ENCODE results near the gene ZP4. TPM values are rescaled to one million over a fixed set of nuclear protein-coding genes. Genes with fewer than 3 reads are reported as not detected.

Gene ZP4
- total and polyA plus RNA-seq, 2 of the 8 experiments (the other 6 are each of a cell fraction or from before 2014, with no cell fraction given): not detected

GRCh38 chr1:237913345-237913744, 22.6 kb upstream of the ZP4 start:
- H2BK20ac ChIP-seq (ENCODE audit: low read length): no peak overlapping the region
- H3K14ac ChIP-seq (ENCODE audit: insufficient read length): no peak overlapping the region
- DNase-seq (ENCODE audit: low read depth in 1 of 2, low spot score in 2 of 2) (no peak), FAIRE-seq (no peak)
- H3K4ac ChIP-seq (replicated peaks; ENCODE audit: insufficient read length, low read depth, low read length): no peak overlapping the region
- no peaks in the 10 kb centered on the region; a peak in 1 of 8 replicates for H3K36me3 ChIP-seq (ENCODE audit: control insufficient read depth in 2 of 4, insufficient read depth in 4 of 4, low read length in 3 of 4)
- H3K79me2 ChIP-seq (ENCODE audit: control insufficient read depth in 1 of 2, insufficient read depth in 2 of 2, low read length in 2 of 2): no peaks in the 10 kb centered on the region
- ChIA-PET CTCF (ENCODE audit: partially characterized antibody) (interaction anchor here (1.6 kb wide), 1 partner anchor 12 kb away, joined by 4 read pairs; no protein-coding TSS in a partner anchor), POLR2A (ENCODE audit: partially characterized antibody) (no interaction called here)
- no peak overlapping the region for H3K23ac ChIP-seq (ENCODE audit: insufficient read length)
- H2BK12ac ChIP-seq (ENCODE audit: low read depth, low read length): no peak overlapping the region
- 98% methylated on average over 2 of the region's 2 CpGs; no CpG with 5 or more reads in 1 of the 2 experiments for WGBS, 2 experiments (ENCODE audit: extremely low coverage in 1 of 2, insufficient coverage in 1 of 2, insufficient read length in 1 of 2, insufficient replicate concordance in 2 of 2, low coverage in 1 of 2, low lambda C conversion rate in 2 of 2, missing lambda C conversion rate in 1 of 2)
- H3K18ac ChIP-seq (ENCODE audit: extremely low read depth, low read length): no peak overlapping the region
- no peak overlapping the region for H3K4me2 ChIP-seq (ENCODE audit: insufficient read depth in 1 of 2, low read depth in 2 of 2, low read length in 2 of 2)
- H3K9me3 ChIP-seq (ENCODE audit: insufficient read depth in 2 of 2, low read depth in 1 of 2, low read length in 1 of 2): peaks cover 10 to 16% of the 10 kb centered on the region in 2 experiments; a peak in 3 of 4 replicates
- H3K4me3 ChIP-seq (ENCODE audit: extremely low read depth in 1 of 4, insufficient read depth in 2 of 4, low read depth in 3 of 4, low read length in 4 of 4): no peak overlapping the region
- H3K23me2 ChIP-seq (ENCODE audit: low read depth, low read length): no peaks in the 10 kb centered on the region
- TF ChIP-seq RAD21 (IDR thresholded peaks at IDR 0.05 in 1 of 2, conservative IDR thresholded peaks at IDR 0.05 in 1 of 2; ENCODE audit: low read depth in 2 of 2, low read length in 2 of 2) (no peak), CTBP2 (IDR thresholded peaks at IDR 0.05; ENCODE audit: borderline replicate concordance, insufficient read depth, insufficient read length, low read length) (no peak), JUND (IDR thresholded peaks at IDR 0.05; ENCODE audit: low read length) (no peak), NRF1 (IDR thresholded peaks at IDR 0.05; ENCODE audit: low read depth, low read length) (no peak), POU5F1 (IDR thresholded peaks at IDR 0.05; ENCODE audit: low read depth, low read length) (no peak), CBX5 (IDR thresholded peaks at IDR 0.05; ENCODE audit: low read depth, low read length) (no peak), KDM1A (IDR thresholded peaks at IDR 0.05; ENCODE audit: borderline replicate concordance, low read length) (no peak), POLR2AphosphoS5 (IDR thresholded peaks at IDR 0.05; ENCODE audit: low read depth, low read length) (no peak), HDAC6 (IDR thresholded peaks at IDR 0.05; ENCODE audit: low read depth, low read length) (no peak), BACH1 (IDR thresholded peaks at IDR 0.05; ENCODE audit: low read length) (no peak), CEBPB (IDR thresholded peaks at IDR 0.05; ENCODE audit: low read depth, low read length) (no peak), YY1 (IDR thresholded peaks at IDR 0.05; ENCODE audit: low read depth, low read length) (no peak), SAP30 (IDR thresholded peaks at IDR 0.05; ENCODE audit: insufficient read depth, insufficient replicate concordance, low read length) (no peak), TCF12 (IDR thresholded peaks at IDR 0.05; ENCODE audit: low read depth, low read length) (no peak)
- H2AK5ac ChIP-seq (ENCODE audit: low read depth, low read length): no peak overlapping the region
- H2BK120ac ChIP-seq (replicated peaks; ENCODE audit: low read depth, low read length): no peak overlapping the region
- no peak overlapping the region for H2BK15ac ChIP-seq (ENCODE audit: low read length)
- no peak overlapping the region for H4K91ac ChIP-seq (replicated peaks; ENCODE audit: insufficient read length, low read length)
- no peaks in the 10 kb centered on the region for H3K4me1 ChIP-seq (replicated peaks in 1 of 4; ENCODE audit: control insufficient read depth in 3 of 4, insufficient read depth in 4 of 4, low read length in 3 of 4)
- H3K79me1 ChIP-seq (ENCODE audit: low read depth, low read length): no peaks in the 10 kb centered on the region
- H3K56ac ChIP-seq (replicated peaks; ENCODE audit: insufficient read length, low read depth, low read length): no peak overlapping the region
- H4K20me1 ChIP-seq (replicated peaks in 1 of 2; ENCODE audit: control insufficient read depth in 1 of 2, insufficient read depth in 2 of 2, low read length in 2 of 2): no peaks in the 10 kb centered on the region
- H4K5ac ChIP-seq (ENCODE audit: insufficient read length, low read depth, low read length): no peak overlapping the region
- no peak overlapping the region for H2AFZ ChIP-seq (ENCODE audit: low read length)
- H2BK5ac ChIP-seq (ENCODE audit: low read depth, low read length): no peak overlapping the region
- no peak overlapping the region for H3K27ac ChIP-seq (ENCODE audit: low read depth, low read length)
- no peak overlapping the region for H4K8ac ChIP-seq (ENCODE audit: extremely low read depth, insufficient read depth, low read length)
- no peak overlapping the region for H3K9ac ChIP-seq (replicated peaks in 1 of 4; ENCODE audit: extremely low read depth in 1 of 4, low read depth in 3 of 4, low read length in 3 of 4)
- no peaks in the 10 kb centered on the region for H3K27me3 ChIP-seq (replicated peaks in 1 of 4; ENCODE audit: control insufficient read depth in 3 of 4, extremely low read depth in 1 of 4, insufficient read depth in 3 of 4, low read length in 3 of 4)
